ENCODE results near the gene SNX22. TPM values are rescaled to one million over a fixed set of nuclear protein-coding genes. Genes with fewer than 3 reads are reported as not detected.

Gene SNX22
- total RNA-seq, 4 donors from 2014 or later = 0.19 TPM; not detected in 3

DNA sequence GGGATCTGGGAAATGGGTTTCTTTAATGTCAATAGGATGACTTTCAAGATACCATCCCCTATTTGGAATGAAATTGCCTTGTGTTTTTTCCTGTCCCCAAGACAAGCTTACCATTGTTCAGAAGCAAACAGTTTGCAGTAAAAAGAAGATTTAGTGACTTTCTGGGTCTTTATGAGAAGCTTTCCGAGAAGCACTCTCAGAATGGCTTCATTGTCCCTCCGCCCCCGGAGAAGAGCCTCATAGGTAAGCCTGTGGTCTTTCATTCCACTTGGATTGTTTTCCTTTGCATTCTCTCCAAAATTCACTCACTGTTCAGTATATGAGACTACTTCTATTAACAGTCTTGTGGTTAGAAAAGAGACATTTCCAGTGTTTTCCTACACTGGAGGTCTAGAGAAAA lies 25.6 kb upstream of the SNX22 start:
- H3K27ac ChIP-seq = no peak overlapping the region
- peaks cover 28 to 100% (median 51%) of the 10 kb centered on the region in 3 donors for H3K36me3 ChIP-seq
- DNase-seq = no peak
- no peaks in the 10 kb centered on the region for H3K27me3 ChIP-seq
- intact Hi-C loops (cut with DNase I) = no loop called here
- H3K4me3 ChIP-seq = no peak overlapping the region
- TF ChIP-seq, protein P1, sequence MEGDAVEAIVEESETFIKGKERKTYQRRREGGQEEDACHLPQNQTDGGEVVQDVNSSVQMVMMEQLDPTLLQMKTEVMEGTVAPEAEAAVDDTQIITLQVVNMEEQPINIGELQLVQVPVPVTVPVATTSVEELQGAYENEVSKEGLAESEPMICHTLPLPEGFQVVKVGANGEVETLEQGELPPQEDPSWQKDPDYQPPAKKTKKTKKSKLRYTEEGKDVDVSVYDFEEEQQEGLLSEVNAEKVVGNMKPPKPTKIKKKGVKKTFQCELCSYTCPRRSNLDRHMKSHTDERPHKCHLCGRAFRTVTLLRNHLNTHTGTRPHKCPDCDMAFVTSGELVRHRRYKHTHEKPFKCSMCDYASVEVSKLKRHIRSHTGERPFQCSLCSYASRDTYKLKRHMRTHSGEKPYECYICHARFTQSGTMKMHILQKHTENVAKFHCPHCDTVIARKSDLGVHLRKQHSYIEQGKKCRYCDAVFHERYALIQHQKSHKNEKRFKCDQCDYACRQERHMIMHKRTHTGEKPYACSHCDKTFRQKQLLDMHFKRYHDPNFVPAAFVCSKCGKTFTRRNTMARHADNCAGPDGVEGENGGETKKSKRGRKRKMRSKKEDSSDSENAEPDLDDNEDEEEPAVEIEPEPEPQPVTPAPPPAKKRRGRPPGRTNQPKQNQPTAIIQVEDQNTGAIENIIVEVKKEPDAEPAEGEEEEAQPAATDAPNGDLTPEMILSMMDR (IDR thresholded peaks at IDR 0.05) = no peak
- TF ChIP-seq POLR2A (IDR thresholded peaks at IDR 0.05) = no peak
- no peaks in the 10 kb centered on the region for H3K9me3 ChIP-seq
- no peaks in the 10 kb centered on the region for H3K4me1 ChIP-seq
- 64 to 100% methylated on average over 3 of the region's 3 CpGs for WGBS, 2 donors

DNA sequence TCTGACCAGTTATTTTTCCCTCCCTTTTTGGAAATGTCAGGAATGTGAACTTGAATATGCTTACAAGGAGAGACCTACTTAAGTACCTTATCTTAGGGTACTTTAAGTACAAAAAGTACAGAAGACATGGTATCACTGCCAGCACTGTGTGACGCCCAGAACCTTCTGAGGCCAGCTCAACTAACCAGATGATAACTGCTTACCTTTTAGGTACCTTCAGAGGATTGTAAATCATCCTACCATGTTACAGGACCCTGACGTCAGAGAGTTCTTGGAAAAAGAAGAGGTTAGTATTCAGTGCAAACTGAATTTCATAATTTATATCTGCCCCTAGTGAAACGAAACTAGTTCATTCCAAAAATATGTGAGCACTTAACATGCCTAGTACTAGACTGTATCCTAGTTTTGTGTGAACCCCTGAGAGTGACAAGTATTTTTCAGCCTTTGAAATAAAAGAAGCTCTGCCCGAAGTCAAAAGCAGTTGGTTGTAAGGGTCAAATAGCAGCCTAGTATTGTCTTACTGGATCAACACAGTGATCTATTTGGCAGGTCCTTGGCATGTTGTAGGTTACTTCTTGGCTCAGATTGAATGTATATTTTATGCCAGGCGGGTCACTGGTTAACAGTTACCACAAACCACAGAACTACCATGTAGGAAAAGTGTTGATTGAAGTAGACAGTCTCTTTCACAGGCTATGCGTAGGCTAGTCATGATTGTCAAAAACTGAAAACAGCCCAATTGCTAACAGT lies 23.8 kb upstream of the SNX22 start:
- TF ChIP-seq POLR2A (IDR thresholded peaks at IDR 0.05) = no peak
- TF ChIP-seq, protein P1 (IDR thresholded peaks at IDR 0.05) = no peak
- intact Hi-C loops (cut with DNase I) = no loop called here
- no peaks in the 10 kb centered on the region for H3K4me1 ChIP-seq
- no peak overlapping the region for H3K4me3 ChIP-seq
- no peak overlapping the region for H3K27ac ChIP-seq
- DNase-seq = no peak
- H3K27me3 ChIP-seq = no peaks in the 10 kb centered on the region
- WGBS, 2 donors = 71 to 81% methylated on average over 6 of the region's 6 CpGs
- H3K36me3 ChIP-seq = peaks cover 39 to 100% (median 56%) of the 10 kb centered on the region in 3 donors
- no peaks in the 10 kb centered on the region for H3K9me3 ChIP-seq

DNA sequence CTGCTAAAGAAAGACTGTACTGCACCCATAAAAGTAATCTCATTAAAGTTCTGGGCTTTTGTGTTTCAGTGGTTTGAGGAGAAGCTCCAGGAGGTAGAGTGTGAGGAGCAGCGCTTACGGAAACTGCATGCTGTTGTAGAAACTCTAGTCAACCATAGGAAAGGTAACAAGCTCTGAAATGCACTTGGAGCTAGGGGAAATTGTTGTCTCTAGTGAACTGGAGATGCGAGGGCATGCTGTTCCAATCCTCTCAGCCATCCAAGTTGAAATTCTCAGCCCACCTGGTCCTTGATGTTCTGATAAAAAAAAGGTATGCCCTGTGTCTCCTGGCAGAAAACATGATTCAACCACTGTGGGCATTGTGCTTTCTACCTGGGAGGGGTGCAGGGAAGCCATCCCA lies 21.4 kb upstream of the SNX22 start:
- WGBS, 2 donors = 91 to 100% methylated on average over 3 of the region's 3 CpGs
- no peaks in the 10 kb centered on the region for H3K9me3 ChIP-seq
- H3K4me1 ChIP-seq = peaks cover 0 to 12% (median 0%) of the 10 kb centered on the region in 3 donors
- H3K36me3 ChIP-seq = peaks cover 45 to 100% (median 59%) of the 10 kb centered on the region in 3 donors
- intact Hi-C loops (cut with DNase I) = no loop called here
- no peak overlapping the region for H3K27ac ChIP-seq
- no peak for DNase-seq
- H3K4me3 ChIP-seq = no peak overlapping the region
- TF ChIP-seq POLR2A (IDR thresholded peaks at IDR 0.05) = no peak
- TF ChIP-seq, protein P1 (IDR thresholded peaks at IDR 0.05) = no peak
- H3K27me3 ChIP-seq = no peaks in the 10 kb centered on the region

DNA sequence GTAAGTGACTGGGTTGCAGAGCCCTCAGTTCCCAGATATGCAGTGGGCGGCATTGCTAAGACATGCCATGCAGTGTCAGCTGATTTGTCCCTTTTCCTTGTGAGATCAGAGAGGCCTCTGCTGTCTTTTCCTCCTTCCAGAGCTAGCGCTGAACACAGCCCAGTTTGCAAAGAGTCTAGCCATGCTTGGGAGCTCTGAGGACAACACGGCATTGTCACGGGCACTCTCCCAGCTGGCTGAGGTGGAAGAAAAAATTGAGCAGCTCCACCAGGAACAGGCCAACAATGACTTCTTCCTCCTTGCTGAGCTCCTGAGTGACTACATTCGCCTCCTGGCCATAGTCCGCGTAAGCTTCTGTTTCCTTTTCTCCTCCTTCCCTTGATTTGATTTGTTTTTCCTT lies 20.0 kb upstream of the SNX22 start:
- TF ChIP-seq, protein P1 (IDR thresholded peaks at IDR 0.05) = no peak
- TF ChIP-seq POLR2A (IDR thresholded peaks at IDR 0.05) = no peak
- 86 to 95% methylated on average over 7 of the region's 7 CpGs for WGBS, 2 donors
- Histone ChIP-seq H3K9me3 (no peaks in the 10 kb centered on the region), H3K36me3 (peaks cover 43 to 100% (median 71%) of the 10 kb centered on the region in 3 donors), H3K4me1 (peaks cover 0 to 12% (median 0%) of the 10 kb centered on the region in 3 donors), H3K27ac (no peak overlapping the region), H3K27me3 (no peaks in the 10 kb centered on the region), H3K4me3 (no peak overlapping the region)
- DNase-seq = no peak
- intact Hi-C loops (cut with DNase I) = no loop called here

DNA sequence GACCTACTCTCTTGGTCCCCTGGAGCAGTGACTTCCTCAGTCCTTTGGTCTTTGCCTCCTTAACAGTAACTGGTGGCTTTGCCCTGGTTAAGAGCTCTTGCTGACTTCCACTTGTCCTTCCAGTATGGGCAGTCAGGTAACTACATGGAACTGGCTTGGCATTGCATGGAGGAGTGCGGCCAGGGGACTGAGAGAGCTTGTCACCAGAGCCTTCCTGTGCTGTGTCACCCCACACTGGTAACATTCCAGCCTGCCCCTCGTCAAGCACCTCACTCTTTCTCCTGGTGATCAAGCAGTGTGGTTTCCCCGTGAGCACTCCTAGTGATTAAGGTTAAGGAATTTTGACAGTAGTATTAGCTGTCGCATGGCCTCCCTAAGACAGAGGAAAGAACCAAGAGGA lies 19.3 kb upstream of the SNX22 start:
- H3K27me3 ChIP-seq = no peaks in the 10 kb centered on the region
- peaks cover 0 to 12% (median 0%) of the 10 kb centered on the region in 3 donors for H3K4me1 ChIP-seq
- H3K36me3 ChIP-seq = peaks cover 45 to 100% (median 78%) of the 10 kb centered on the region in 3 donors
- H3K9me3 ChIP-seq = no peaks in the 10 kb centered on the region
- no peak for TF ChIP-seq POLR2A (IDR thresholded peaks at IDR 0.05)
- TF ChIP-seq, protein P1 (IDR thresholded peaks at IDR 0.05) = no peak
- DNase-seq = no peak
- H3K27ac ChIP-seq = no peak overlapping the region
- intact Hi-C loops (cut with DNase I) = no loop called here
- no peak overlapping the region for H3K4me3 ChIP-seq
- WGBS, 2 donors = 80 to 83% methylated on average over 1 to 3 of the region's 4 CpGs

Data from esophagus squamous epithelium (tissue), 5 donors.